H9 (cell line): Measurements from ENCODE around the gene PPP1CB. TPM values are rescaled to one million over a fixed set of nuclear protein-coding genes. Genes with fewer than 3 reads are reported as not detected.

Experiments
- DNase-seq: peaks from one replicate; pipeline ENCODE4 v3.0.0-alpha.2; 2017
- H2AFZ ChIP-seq: one replicate; pipeline ENCODE4 v1.6.1; 2013; ENCODE audit warnings: mild to moderate bottlenecking, low read length, control low read depth, moderate library complexity
- H2AK5ac ChIP-seq: 2 replicates; pipeline ENCODE4 v1.6.1; 2013; ENCODE audit warnings: low read length, control low read depth, mixed read lengths; ENCODE audit not compliant: insufficient read length
- H2BK120ac ChIP-seq: one replicate; pipeline ENCODE4 v1.6.1; 2013; ENCODE audit warnings: low read depth, mild to moderate bottlenecking, low read length, control low read depth, inconsistent platforms; ENCODE audit not compliant: poor library complexity, severe bottlenecking
- H2BK12ac ChIP-seq: 2 replicates; pipeline ENCODE4 v1.6.1; 2013; ENCODE audit warnings: low read length, control low read depth, mixed read lengths, low read depth; ENCODE audit not compliant: insufficient read length
- H2BK15ac ChIP-seq: 2 replicates; pipeline ENCODE4 v1.6.1; 2013; ENCODE audit warnings: low read depth, low read length, control low read depth
- H2BK20ac ChIP-seq: one replicate; pipeline ENCODE4 v1.6.1; 2013; ENCODE audit warnings: low read depth, mild to moderate bottlenecking, low read length, control low read depth, inconsistent platforms; ENCODE audit not compliant: poor library complexity, severe bottlenecking
- H2BK5ac ChIP-seq: 2 replicates; pipeline ENCODE4 v1.6.1; 2013; ENCODE audit warnings: low read length, control low read depth, mixed read lengths; ENCODE audit not compliant: insufficient read length
- H3K14ac ChIP-seq: 2 replicates; pipeline ENCODE4 v1.6.1; 2013; ENCODE audit warnings: low read length, control low read depth; ENCODE audit not compliant: insufficient read depth
- H3K18ac ChIP-seq: 2 replicates; pipeline ENCODE4 v1.6.1; 2013; ENCODE audit warnings: low read depth, mild to moderate bottlenecking, mixed read lengths, low read length, control low read depth; ENCODE audit not compliant: insufficient read length
- H3K23ac ChIP-seq: 2 replicates; pipeline ENCODE4 v1.6.1; 2013; ENCODE audit warnings: low read length, control low read depth, mixed read lengths, low read depth; ENCODE audit not compliant: insufficient read length
- H3K23me2 ChIP-seq: 2 replicates; pipeline ENCODE4 v1.6.1; 2013; ENCODE audit warnings: low read depth, mild to moderate bottlenecking, mixed read lengths, low read length, control low read depth; ENCODE audit not compliant: insufficient read length, poor library complexity, severe bottlenecking
- H3K27ac ChIP-seq: 2 replicates; pipeline ENCODE4 v1.5.1; 2013; ENCODE audit warnings: low read length, control low read depth, mixed read lengths, low read depth; ENCODE audit not compliant: insufficient read length
- H3K27me3 ChIP-seq: 2 replicates; pipeline ENCODE4 v1.6.1; 2013; ENCODE audit warnings: low read length, control low read depth, inconsistent platforms; ENCODE audit not compliant: insufficient read depth
- H3K4ac ChIP-seq: 2 replicates; pipeline ENCODE4 v1.6.1; 2013; ENCODE audit warnings: low read depth, mild to moderate bottlenecking, control low read depth, inconsistent platforms, low read length, moderate library complexity
- H3K4me1 ChIP-seq: 2 replicates; pipeline ENCODE4 v1.6.1; 2013; ENCODE audit warnings: low read length, control low read depth, inconsistent platforms; ENCODE audit not compliant: insufficient read depth
- H3K4me2 ChIP-seq: 2 replicates; pipeline ENCODE4 v1.6.1; 2013; ENCODE audit warnings: low read length, control low read depth, mixed read lengths; ENCODE audit not compliant: insufficient read length, insufficient read depth
- H3K56ac ChIP-seq: 2 replicates; pipeline ENCODE4 v1.6.1; 2013; ENCODE audit warnings: low read depth, mild to moderate bottlenecking, mixed read lengths, low read length, control low read depth; ENCODE audit not compliant: insufficient read length
- H3K79me1 ChIP-seq: 2 replicates; pipeline ENCODE4 v1.6.1; 2013; ENCODE audit warnings: low read depth, mild to moderate bottlenecking, moderate library complexity, low read length, control low read depth, inconsistent platforms; ENCODE audit not compliant: insufficient read depth, poor library complexity, severe bottlenecking
- H3K79me2 ChIP-seq: 2 replicates; pipeline ENCODE4 v1.6.1; 2013; ENCODE audit warnings: low read length, control low read depth, inconsistent platforms; ENCODE audit not compliant: insufficient read depth
- H3K9ac ChIP-seq: 2 replicates; pipeline ENCODE4 v1.6.1; 2013; ENCODE audit warnings: low read length, control low read depth, mixed read lengths; ENCODE audit not compliant: insufficient read length; ENCODE audit errors: extremely low read depth
- H3K9me3 ChIP-seq: one replicate; pipeline ENCODE4 v1.6.1; 2013; ENCODE audit warnings: low read depth, low read length, inconsistent platforms; ENCODE audit not compliant: control insufficient read depth
- H3T11ph ChIP-seq: one replicate; pipeline ENCODE4 v1.6.1; 2013; ENCODE audit warnings: mild to moderate bottlenecking, low read length, control low read depth, inconsistent platforms
- H4K20me1 ChIP-seq: one replicate; pipeline ENCODE4 v1.6.1; 2013; ENCODE audit not compliant: control insufficient read depth, insufficient read length, insufficient read depth
- H4K5ac ChIP-seq: 2 replicates; pipeline ENCODE4 v1.6.1; 2013; ENCODE audit warnings: low read depth, mild to moderate bottlenecking, mixed read lengths, low read length, control low read depth; ENCODE audit not compliant: insufficient read length
- H4K8ac ChIP-seq: replicated peaks from 2 replicates; pipeline ENCODE4 v1.6.1; 2013; ENCODE audit warnings: low read length, control low read depth, mixed read lengths, low read depth; ENCODE audit not compliant: insufficient read length
- H4K91ac ChIP-seq: 2 replicates; pipeline ENCODE4 v1.6.1; 2013; ENCODE audit warnings: low read depth, mild to moderate bottlenecking, moderate library complexity, mixed read lengths, low read length, control low read depth; ENCODE audit not compliant: insufficient read length
- H3K27ac Mint-ChIP-seq, 3 experiments: 2 replicates in 2 of 3; 3 replicates in 1 of 3; pipeline ENCODE4 v1.8.0; 2020 to 2021; ENCODE audit warnings: mixed read lengths in 3 of 3, mild to moderate bottlenecking in 1 of 3, moderate library complexity in 1 of 3
- H3K27me3 Mint-ChIP-seq: 2 replicates; pipeline ENCODE4 v1.8.0; 2021; ENCODE audit warnings: low read depth, mild to moderate bottlenecking, moderate library complexity, mixed read lengths
- H3K36me3 Mint-ChIP-seq, 3 experiments: 2 replicates in 2 of 3; 3 replicates in 1 of 3; pipeline ENCODE4 v1.8.0; 2020 to 2021; ENCODE audit warnings: low read depth in 3 of 3, mixed read lengths in 3 of 3; ENCODE audit not compliant: insufficient read depth in 1 of 3
- H3K4me1 Mint-ChIP-seq, 2 experiments: 2 replicates each; pipeline ENCODE4 v1.8.0; 2020; ENCODE audit warnings: mixed read lengths in 2 of 2
- H3K4me3 Mint-ChIP-seq, 2 experiments: 2 replicates in 1 of 2; 3 replicates in 1 of 2; pipeline ENCODE4 v1.8.0; 2020 to 2021; ENCODE audit warnings: mild to moderate bottlenecking in 2 of 2, mixed read lengths in 2 of 2, moderate library complexity in 1 of 2
- H3K9me3 Mint-ChIP-seq, 2 experiments: 2 replicates in 1 of 2; 3 replicates in 1 of 2; pipeline ENCODE4 v1.8.0; 2020; ENCODE audit warnings: mild to moderate bottlenecking in 2 of 2, mixed read lengths in 2 of 2, moderate library complexity in 1 of 2
- CTCF ChIP-seq: fragments of 200-600 bp; sonication (generic); conservative IDR thresholded peaks from 3 replicates; pipeline ENCODE4 v1.8.0; 2021; ENCODE audit warnings: antibody characterized with exemption, mild to moderate bottlenecking
- whole genome bisulfite sequencing: extraction: QIAGEN DNeasy Blood & Tissue Kit; methylation state at CpG from one replicate; pipeline ENCODE4 v1.1.7; 2013; ENCODE audit warnings: missing lambda C conversion rate, low lambda C conversion rate, mixed read lengths; ENCODE audit not compliant: insufficient read length; ENCODE audit errors: extremely low coverage; 5-methylcytosine and 5-hydroxymethylcytosine counted together
- total RNA-seq: library from RNA; stranded (reverse); gene quantifications from 2 replicates; pipeline ENCODE4 v1.2.1, GENCODE V29; 2021

PPP1CB gene
- total RNA-seq, 1 experiment from 2014 or later, result 184 TPM

- Histone ChIP-seq H3K9ac (no peak overlapping the region), H3K23ac (no peak overlapping the region), H3K27me3 (no peaks in the 10 kb centered on the region), H3K4me2 (no peak overlapping the region), H3K56ac (no peak overlapping the region), H4K8ac (no peak overlapping the region), H4K91ac (no peak overlapping the region), H3K9me3 (no peaks in the 10 kb centered on the region), H3K4ac (no peak overlapping the region), H2AFZ (no peak overlapping the region), H3K79me2 (no peaks in the 10 kb centered on the region), H2BK120ac (no peak overlapping the region), H2BK20ac (no peak overlapping the region), H3T11ph (no peak overlapping the region), H2BK5ac (no peak overlapping the region), H3K79me1 (no peaks in the 10 kb centered on the region), H4K20me1 (no peaks in the 10 kb centered on the region), H3K23me2 (no peaks in the 10 kb centered on the region), H2AK5ac (no peak overlapping the region), H3K18ac (no peak overlapping the region), H3K27ac (no peak overlapping the region), H3K4me1 (no peaks in the 10 kb centered on the region), H4K5ac (no peak overlapping the region), H2BK15ac (no peak overlapping the region), H2BK12ac (no peak overlapping the region), H3K14ac (no peak overlapping the region)
- WGBS, result no CpG with 5 or more reads among the region's 4 CpGs
- Mint-ChIP-seq H3K4me3 (no peak overlapping the region), H3K27ac (no peak overlapping the region), H3K27me3 (no peaks in the 10 kb centered on the region), H3K4me1 (no peaks in the 10 kb centered on the region), H3K9me3 (no peaks in the 10 kb centered on the region), H3K36me3 (peaks cover 5 to 48% (median 43%) of the 10 kb centered on the region in 3 experiments; a peak in 6 of 7 replicates)
- no peak for TF ChIP-seq CTCF
- DNase-seq, result no peak
These were observed 51.4 kb downstream of the PPP1CB start for GRCh38 chr2:28802975-28803429.
